ENCODE results near the gene PSORS1C2.
"Not testable (repeated sequence)": the region's sequence is repeated elsewhere in the genome, so short reads cannot be mapped to it uniquely, and the experiment has no call there.

PSORS1C2 gene

DNA sequence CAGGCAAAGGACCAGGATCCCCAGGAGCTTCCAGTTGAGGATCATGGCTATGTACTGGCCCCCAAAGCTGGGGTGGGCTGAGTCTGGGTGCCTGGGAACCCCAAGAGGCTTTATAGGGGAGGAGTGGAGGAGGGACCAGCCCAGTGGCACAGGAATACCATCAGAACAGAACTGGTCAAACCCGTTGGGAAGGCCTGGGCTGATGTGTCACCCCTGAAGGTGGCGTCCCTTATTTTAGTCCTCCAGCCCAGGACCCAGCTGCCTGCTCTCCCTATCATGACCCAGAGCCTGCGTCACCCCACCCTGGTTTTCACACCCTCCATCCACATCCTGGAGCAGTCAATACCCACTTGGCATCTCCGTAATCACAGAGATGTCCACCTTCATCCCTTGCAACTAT is at the start of gene PSORS1C2:
PSORS1C2 (minus strand) TSS at position 85 of the 400 bp plus-strand sequence; CDS start at position 45, 40 bp downstream.
- no peak for DNase-seq

- no peak for DNase-seq
These were observed 48.9 kb upstream of the PSORS1C2 start for GRCh38 chr6:31187780-31188194.

DNA sequence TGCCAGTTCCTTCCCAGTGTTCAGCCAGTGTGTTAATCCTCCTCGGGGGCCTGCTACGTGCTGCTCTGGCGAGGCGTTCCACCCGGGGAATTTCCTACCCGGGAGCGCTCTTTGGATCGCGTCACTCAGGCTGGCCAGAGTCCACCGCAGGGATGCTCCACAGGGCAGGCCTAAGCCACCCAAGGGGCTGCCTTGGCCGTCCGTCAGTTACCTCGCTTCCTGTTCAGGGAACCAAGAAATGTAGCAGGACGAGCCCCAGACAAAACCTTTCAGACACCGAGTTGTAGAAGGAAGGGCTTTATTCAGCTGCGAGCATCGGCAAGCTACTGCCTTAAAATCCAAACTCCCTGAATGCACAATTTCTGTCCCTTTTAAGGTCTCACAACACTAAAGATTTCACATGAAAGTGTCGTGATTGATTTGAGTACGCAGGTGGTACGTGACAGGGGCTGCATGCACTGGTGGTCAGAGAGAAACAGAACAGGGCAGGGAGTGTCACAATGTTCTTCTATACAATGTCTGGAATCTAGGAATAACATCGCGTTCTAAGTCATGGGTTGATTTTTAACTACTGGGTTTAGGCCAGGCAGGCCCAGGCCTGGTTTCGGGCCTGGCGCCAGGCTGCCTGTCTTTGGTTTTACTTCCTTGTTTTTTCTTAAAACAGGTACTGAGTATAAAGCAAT is 47.3 kb upstream of the PSORS1C2 start:
- DNase-seq: no peak

- not testable (repeated sequence) for DNase-seq
These were observed 46.8 kb upstream of the PSORS1C2 start for GRCh38 chr6:31185695-31186051.

DNA sequence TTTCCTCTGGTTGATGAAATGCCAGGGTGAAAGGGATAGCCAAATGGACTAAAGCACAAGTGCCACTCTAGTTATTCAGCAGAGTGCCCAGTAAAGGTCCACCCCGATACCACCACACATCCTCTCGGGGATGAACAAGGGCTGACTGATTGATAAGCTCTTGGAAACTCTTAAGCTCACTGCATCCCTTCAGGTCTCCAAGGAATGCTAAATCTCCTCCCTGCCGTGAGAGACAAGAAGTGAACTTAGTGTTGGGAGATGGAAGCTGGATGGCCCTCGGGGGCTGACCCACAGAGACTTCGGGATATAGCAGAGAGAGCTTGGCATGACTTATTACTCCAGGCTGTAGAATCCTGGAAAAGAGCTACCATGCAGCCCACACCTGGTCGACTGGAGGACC is 45.0 kb upstream of the PSORS1C2 start:
- not testable (repeated sequence) for DNase-seq

- DNase-seq: not testable (repeated sequence)
These were observed 44.4 kb upstream of the PSORS1C2 start for GRCh38 chr6:31183287-31183686.

DNA sequence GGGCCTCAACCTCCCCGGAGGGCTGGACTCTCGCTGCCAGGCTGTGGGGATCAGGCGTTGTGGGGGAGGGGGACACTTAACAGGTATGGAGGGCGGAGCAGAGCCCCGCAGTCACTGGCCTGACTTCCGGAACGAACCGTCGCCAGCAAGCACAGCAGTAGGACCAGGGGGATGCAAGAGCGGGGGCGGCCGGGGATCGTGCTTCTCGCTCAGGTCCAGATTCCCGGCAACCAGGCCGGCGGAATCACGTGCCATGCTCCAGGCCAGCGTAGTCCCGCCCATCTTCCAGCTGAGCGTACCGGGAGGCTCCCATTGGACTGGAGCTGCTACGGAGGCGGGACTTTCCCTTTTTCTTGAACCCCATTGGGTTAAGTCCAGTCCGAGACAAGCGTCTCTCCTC is 41.6 kb upstream of the PSORS1C2 start:
- peak; percentile 66 for DNase-seq

GRCh38 chr6:31179896-31180295 is 41.0 kb upstream of the PSORS1C2 start:
- DNase-seq: no peak

- no peak for DNase-seq
These were observed 40.1 kb upstream of the PSORS1C2 start for GRCh38 chr6:31179042-31179386.

DNA sequence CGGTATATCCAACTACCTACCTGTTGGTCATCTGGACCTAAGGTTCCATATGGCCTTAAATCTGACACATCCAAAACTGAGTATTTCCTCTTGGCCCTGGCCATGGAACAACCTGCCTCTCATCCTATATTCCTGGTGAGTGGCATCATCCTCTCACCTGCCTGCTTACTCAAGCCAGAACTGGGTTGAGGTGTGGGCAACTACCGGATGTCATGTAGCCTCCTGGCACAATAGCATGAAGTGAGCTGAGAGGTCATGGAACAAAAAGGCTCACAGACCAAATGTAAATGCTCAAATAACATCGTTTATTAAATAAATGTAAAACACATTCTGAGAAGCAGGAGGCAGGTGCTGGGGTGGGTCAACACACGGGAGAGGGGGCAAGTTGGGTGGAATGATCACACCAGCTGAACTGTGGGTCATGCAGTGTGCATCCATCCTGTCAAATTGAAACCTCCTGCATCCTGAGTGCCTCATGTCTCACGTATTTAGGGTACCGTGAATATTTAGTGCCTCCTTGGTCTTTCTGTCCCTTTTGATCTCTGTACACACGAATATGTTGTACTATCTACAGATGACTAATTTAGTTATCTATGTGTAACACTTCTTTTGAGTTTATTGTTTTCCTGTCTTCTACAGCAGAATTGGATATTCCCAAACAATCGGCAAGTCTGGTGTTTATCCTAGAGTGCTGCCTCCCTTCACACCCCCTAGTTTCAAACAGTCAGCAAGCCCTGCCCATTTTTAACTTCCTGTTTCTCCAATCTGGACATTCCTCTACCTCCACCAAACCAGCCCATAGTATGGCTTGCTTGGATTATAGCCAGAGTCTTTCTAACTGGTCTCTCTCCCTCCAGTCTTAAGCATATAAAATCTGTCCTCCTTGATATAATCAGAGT is 39.5 kb upstream of the PSORS1C2 start:
- no peak for DNase-seq

DNA sequence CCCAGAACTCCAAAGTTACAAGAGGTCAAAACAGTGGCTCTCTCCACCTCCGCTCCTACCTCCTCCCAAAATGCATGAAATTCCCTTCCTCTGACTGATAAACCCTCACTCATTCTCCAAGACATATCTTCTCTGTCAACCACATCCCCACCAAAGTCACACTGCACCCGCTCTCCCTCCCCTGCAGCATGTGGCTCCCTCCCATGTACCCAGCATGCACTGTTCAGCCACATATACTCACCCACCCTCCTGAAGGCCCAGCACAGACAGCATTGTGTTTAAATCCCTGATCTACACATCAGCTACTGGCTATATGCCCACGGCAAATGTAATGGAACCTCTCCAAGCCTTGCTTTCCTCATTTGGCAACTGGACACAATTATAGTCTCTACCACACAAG is 37.1 kb upstream of the PSORS1C2 start:
- DNase-seq: no peak

DNA sequence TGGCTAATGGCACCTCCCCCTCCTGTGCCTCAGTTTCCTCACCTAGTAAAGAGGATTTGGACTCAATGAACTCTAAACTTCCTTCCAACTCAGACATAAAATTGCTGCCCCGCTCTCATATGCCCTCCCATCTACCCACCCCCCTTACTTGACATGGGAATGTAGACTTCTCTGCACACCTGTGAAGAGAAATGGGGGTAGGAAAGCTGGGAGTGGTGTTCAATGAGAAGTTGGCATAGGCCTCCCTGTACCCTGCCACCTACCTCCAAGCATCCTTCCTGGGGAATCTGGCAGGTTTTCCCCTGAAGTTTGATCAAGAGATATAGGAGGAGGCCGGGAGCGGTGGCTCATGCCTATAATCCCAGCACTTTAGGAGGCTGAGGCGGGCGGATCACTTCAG is 35.5 kb upstream of the PSORS1C2 start:
- DNase-seq: no peak

DNA sequence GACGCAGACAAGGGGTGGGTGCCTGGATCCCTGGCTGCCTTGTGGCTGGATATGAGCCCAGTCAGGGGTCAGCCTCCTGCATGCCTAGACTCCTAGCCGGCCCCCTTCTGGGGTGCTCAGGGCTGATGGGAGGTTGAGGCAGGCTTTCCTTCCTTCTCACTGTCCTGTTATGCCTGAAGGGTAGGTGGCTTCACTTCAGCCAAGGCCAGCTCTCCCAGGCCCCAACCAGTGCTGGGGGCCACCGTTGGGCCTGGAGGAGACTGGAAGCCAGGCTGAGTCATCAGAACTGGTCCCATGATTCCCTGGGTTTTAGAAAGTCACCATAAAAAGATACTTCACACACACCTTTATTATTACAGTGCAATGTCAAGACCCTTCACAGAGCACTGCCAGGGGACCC is 34.5 kb upstream of the PSORS1C2 start:
- DNase-seq: no peak

- DNase-seq: no peak
These were observed 34.1 kb upstream of the PSORS1C2 start for GRCh38 chr6:31172973-31173384.

- DNase-seq: no peak
These were observed 33.4 kb upstream of the PSORS1C2 start for GRCh38 chr6:31171931-31172905.

DNA sequence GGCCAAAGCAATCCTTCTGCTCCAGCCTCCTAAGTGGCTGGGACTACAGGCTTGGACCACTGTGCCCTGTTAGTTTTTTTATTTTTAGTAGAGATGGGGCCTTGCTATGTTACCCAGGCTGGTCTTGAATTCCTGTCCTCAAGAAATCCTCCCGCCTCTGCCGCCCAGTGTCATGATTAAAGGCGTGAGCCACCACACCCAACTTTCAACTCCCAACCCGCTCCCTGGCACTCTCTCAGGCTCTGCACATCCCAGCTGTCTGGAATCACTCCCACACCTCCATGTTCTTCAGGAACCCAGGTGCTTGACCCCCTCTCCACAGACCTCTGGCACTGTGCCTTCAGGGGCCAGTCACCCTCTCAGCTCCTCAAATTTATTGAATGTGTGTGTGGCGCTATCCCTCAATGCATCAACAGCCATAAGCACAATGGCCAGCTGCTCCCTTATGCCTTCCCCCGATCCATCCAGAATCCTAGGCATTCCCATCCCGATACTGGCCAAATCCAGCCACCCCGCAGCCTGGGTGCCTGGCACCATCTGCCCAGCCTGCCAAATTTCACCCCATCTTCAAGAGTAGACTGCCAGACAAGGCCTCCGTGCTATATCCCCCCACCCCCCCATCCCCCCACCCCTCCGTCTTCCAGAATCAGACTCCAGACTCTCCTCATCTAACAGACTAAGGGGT is 32.3 kb upstream of the PSORS1C2 start:
- DNase-seq: no peak

DNA sequence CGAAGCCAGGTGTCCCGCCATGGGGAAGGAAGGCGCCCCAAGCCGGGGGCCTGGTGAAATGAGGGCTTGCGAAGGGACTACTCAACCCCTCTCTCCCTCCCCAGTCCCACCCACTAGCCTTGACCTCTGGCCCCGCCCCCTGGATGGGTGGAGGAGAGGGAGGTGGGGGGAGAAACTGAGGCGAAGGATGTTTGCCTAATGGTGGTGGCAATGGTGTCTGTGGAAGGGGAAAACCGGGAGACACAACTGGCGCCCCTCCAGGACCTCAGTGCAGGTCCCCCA is 31.7 kb upstream of the PSORS1C2 start, which contains the start of gene POU5F1:
POU5F1 (minus strand) TSS at position 83 of the 282 bp plus-strand sequence; CDS start at position 21, 62 bp downstream.
- DNase-seq: no peak

GRCh38 chr6:31169858-31170599 is 31.2 kb upstream of the PSORS1C2 start:
- not testable (repeated sequence) for DNase-seq

DNA sequence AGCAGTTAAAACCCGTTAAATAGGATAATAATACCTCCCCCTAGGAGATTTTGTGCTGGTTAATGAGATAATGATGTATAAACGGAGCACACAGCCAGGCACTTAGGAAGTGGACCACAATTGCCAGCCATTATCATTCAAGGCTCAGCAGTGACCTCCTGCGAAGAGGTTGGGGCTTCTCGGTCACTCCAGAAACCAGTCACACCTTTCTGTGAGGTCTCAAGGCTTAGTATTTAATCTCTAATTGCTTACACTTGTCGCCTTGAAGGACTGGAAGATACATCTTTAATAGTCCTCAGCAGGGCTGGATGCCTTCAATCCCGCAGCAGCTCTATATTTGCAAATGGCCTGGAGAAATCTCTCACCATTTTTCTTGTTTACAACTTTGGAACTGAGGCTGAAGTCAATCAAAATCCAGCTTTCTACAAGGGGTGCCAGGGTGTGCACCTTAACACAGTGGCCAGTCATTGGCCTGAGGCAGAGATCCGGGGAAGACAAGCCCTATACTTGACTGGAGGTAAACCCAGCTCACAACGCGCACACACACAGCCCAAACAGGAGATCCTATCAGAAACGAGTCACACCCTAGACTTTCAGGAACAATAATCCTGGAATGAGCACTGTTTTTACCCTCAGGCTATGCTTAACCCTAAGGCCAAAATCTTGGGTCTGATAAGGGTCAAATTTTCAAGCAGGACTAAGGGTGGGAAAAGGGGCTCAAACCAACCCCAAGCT is 30.4 kb upstream of the PSORS1C2 start:
- DNase-seq: no peak

DNA sequence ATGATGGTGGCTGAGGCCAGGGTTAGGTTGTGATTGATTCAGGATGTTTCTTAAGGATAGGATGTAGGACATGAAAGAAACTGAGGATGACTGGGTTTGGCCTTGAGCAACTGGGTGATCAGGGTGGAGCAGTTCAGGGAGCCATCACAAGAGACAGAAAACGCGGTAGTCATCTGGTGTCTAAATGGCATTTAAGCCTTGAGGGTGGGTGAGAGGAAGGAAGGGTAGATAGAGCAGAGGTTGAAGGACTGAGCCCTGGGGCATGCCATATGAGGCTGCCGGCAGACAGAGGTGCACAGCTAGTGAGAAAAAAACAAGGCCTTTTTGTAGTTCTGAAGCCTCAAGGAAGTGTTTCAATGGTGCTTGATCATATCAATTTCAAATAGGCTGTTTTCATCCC is 29.7 kb upstream of the PSORS1C2 start:
- DNase-seq: no peak

GRCh38 chr6:31165986-31166385 is 27.1 kb upstream of the PSORS1C2 start:
- no peak for DNase-seq

All from activated CD8-positive, alpha-beta memory T cell treated with anti-CD3 and anti-CD28 coated beads, Interleukin-2, amount 50 U/mL, for 48 hours (primary cell).